Measurements from ENCODE around the gene CXXC4. TPM values are rescaled to one million over a fixed set of nuclear protein-coding genes. Genes with fewer than 3 reads are reported as not detected.

The CXXC4 gene
- total RNA-seq, 1 experiment from 2014 or later: 0.59 TPM

DNA sequence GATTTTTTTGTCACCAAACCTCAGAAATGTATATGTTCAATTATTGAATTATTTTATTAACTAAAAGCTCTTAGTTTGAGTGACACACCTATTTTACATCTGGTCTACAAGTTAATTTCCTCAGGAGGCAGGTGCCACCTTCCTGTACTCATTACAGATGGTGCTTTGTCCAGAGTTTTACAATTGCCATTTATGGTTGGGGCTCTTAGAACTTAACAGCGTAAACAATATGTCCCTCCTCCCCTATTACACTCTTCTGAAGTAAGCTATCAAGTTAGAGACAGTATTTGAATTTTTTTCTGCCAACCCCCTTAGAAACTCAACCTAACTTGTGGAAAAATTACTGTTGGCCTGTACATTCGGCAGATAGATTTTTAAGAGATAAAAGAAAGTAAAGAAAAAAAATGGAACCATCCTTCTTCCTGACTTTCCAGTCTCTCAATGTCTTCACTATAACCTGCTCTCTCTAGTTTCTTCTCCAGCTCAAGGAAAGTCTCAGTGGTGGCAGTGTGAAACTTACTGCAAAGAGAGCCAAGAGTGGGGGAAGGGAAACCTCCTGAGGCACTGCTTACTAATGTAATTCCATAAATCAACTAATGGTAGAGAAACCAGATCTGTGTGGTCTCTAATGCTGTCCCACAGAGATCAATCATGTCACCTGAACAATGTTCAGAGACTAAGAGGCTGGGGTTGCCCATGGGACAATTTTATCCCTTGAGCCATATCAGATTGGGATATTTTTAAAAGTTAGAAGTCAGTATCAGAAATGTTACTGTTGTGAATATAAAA, 7.8 kb downstream of the CXXC4 start:
- Histone ChIP-seq H3K4me3 (ENCODE audit: low read depth in 2 of 2, low read length in 2 of 2) (no peak overlapping the region), H3K36me3 (ENCODE audit: control insufficient read depth, insufficient read depth, low read length) (no peaks in the 10 kb centered on the region), H3K27ac (ENCODE audit: low read length) (no peak overlapping the region), H3K4me1 (ENCODE audit: control insufficient read depth, insufficient read depth, low read length) (no peaks in the 10 kb centered on the region), H3K9me3 (ENCODE audit: control insufficient read depth, insufficient read depth, low read depth, low read length) (no peaks in the 10 kb centered on the region), H3K27me3 (ENCODE audit: control insufficient read depth, insufficient read depth, low read length) (no peaks in the 10 kb centered on the region)
- no peak for TF ChIP-seq POLR2AphosphoS5 (IDR thresholded peaks at IDR 0.05; ENCODE audit: low read depth, low read length)
- TF ChIP-seq, protein P1, sequence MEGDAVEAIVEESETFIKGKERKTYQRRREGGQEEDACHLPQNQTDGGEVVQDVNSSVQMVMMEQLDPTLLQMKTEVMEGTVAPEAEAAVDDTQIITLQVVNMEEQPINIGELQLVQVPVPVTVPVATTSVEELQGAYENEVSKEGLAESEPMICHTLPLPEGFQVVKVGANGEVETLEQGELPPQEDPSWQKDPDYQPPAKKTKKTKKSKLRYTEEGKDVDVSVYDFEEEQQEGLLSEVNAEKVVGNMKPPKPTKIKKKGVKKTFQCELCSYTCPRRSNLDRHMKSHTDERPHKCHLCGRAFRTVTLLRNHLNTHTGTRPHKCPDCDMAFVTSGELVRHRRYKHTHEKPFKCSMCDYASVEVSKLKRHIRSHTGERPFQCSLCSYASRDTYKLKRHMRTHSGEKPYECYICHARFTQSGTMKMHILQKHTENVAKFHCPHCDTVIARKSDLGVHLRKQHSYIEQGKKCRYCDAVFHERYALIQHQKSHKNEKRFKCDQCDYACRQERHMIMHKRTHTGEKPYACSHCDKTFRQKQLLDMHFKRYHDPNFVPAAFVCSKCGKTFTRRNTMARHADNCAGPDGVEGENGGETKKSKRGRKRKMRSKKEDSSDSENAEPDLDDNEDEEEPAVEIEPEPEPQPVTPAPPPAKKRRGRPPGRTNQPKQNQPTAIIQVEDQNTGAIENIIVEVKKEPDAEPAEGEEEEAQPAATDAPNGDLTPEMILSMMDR (IDR thresholded peaks at IDR 0.05): no peak
- no peak for TF ChIP-seq SIN3A (IDR thresholded peaks at IDR 0.05; ENCODE audit: borderline replicate concordance, insufficient read depth, low read depth, low read length)
- no peak for TF ChIP-seq TCF7L2 (IDR thresholded peaks at IDR 0.05; ENCODE audit: low read depth, low read length)
- TF ChIP-seq, protein P2, sequence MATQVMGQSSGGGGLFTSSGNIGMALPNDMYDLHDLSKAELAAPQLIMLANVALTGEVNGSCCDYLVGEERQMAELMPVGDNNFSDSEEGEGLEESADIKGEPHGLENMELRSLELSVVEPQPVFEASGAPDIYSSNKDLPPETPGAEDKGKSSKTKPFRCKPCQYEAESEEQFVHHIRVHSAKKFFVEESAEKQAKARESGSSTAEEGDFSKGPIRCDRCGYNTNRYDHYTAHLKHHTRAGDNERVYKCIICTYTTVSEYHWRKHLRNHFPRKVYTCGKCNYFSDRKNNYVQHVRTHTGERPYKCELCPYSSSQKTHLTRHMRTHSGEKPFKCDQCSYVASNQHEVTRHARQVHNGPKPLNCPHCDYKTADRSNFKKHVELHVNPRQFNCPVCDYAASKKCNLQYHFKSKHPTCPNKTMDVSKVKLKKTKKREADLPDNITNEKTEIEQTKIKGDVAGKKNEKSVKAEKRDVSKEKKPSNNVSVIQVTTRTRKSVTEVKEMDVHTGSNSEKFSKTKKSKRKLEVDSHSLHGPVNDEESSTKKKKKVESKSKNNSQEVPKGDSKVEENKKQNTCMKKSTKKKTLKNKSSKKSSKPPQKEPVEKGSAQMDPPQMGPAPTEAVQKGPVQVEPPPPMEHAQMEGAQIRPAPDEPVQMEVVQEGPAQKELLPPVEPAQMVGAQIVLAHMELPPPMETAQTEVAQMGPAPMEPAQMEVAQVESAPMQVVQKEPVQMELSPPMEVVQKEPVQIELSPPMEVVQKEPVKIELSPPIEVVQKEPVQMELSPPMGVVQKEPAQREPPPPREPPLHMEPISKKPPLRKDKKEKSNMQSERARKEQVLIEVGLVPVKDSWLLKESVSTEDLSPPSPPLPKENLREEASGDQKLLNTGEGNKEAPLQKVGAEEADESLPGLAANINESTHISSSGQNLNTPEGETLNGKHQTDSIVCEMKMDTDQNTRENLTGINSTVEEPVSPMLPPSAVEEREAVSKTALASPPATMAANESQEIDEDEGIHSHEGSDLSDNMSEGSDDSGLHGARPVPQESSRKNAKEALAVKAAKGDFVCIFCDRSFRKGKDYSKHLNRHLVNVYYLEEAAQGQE (IDR thresholded peaks at IDR 0.05; ENCODE audit: insufficient read depth in 1 of 2, low read depth in 2 of 2, low read length in 1 of 2): no peak
- ATAC-seq (no peak), DNase-seq (ENCODE audit: low read depth, low spot score) (no peak)
- BruUV-seq (replicated peaks): no TSS peak
- ChIA-PET POLR2A (no interaction called here), CTCF (no interaction called here)
- intact Hi-C loops (cut with micrococcal nuclease; ENCODE audit: unreplicated experiment): no loop called here
- in situ Hi-C loops (cut with HindIII; ENCODE audit: low pct_unique_long_range_greater_than_20kb, low sequenced_read_pairs): no loop called here

DNA sequence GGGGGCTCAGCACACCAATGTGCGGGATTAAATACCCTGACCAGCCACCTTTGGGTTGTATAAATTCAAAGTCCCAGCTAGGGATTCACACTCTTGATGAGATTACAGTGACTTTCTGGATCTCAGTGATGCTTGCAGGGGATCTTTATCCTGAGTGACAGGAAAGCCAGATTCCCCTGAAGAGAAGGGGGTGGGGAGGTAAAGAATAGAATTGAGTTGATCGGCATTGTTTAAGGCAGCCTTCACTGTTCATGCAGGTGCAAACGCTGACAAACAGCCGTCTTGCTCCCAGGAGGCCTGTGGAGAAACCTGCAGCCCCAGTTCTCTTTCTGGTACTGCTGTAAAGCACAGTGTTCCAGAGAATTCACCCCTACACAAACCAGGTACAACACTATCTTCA, 19.0 kb downstream of the CXXC4 start:
- DNase-seq (ENCODE audit: low read depth, low spot score) (no peak), ATAC-seq (no peak)
- ChIA-PET POLR2A (no interaction called here), CTCF (no interaction called here)
- TF ChIP-seq POLR2AphosphoS5 (IDR thresholded peaks at IDR 0.05; ENCODE audit: low read depth, low read length) (no peak), TCF7L2 (IDR thresholded peaks at IDR 0.05; ENCODE audit: low read depth, low read length) (no peak), SIN3A (IDR thresholded peaks at IDR 0.05; ENCODE audit: borderline replicate concordance, insufficient read depth, low read depth, low read length) (no peak)
- TF ChIP-seq, protein P2 (IDR thresholded peaks at IDR 0.05; ENCODE audit: insufficient read depth in 1 of 2, low read depth in 2 of 2, low read length in 1 of 2): no peak
- TF ChIP-seq, protein P1 (IDR thresholded peaks at IDR 0.05): no peak
- Histone ChIP-seq H3K4me1 (ENCODE audit: control insufficient read depth, insufficient read depth, low read length) (no peaks in the 10 kb centered on the region), H3K9me3 (ENCODE audit: control insufficient read depth, insufficient read depth, low read depth, low read length) (no peaks in the 10 kb centered on the region), H3K36me3 (ENCODE audit: control insufficient read depth, insufficient read depth, low read length) (no peaks in the 10 kb centered on the region), H3K4me3 (ENCODE audit: low read depth in 2 of 2, low read length in 2 of 2) (no peak overlapping the region), H3K27ac (ENCODE audit: low read length) (no peak overlapping the region), H3K27me3 (ENCODE audit: control insufficient read depth, insufficient read depth, low read length) (no peaks in the 10 kb centered on the region)
- BruUV-seq (replicated peaks): no TSS peak
- in situ Hi-C loops (cut with HindIII; ENCODE audit: low pct_unique_long_range_greater_than_20kb, low sequenced_read_pairs): no loop called here
- intact Hi-C loops (cut with micrococcal nuclease; ENCODE audit: unreplicated experiment): no loop called here
